Measurements from ENCODE around the gene SIPA1.

SIPA1 gene

GRCh38 chr11:65610404-65610803 lies 27.5 kb upstream of the SIPA1 start:
- Histone ChIP-seq H3K36me3 (ENCODE audit: control insufficient read depth, insufficient read depth, low read length) (peaks cover 8% of the 10 kb centered on the region), H3K4me1 (ENCODE audit: control insufficient read depth, insufficient read depth, low read length) (peaks cover 36% of the 10 kb centered on the region), H3K27me3 (ENCODE audit: control insufficient read depth, insufficient read depth, low read length) (no peaks in the 10 kb centered on the region), H3K9me3 (ENCODE audit: control insufficient read depth, insufficient read depth, low read depth, low read length) (no peaks in the 10 kb centered on the region), H3K9ac (ENCODE audit: low read length) (no peak overlapping the region), H3K4me3 (ENCODE audit: low read depth, low read length) (no peak overlapping the region), H3K27ac (ENCODE audit: low read depth, low read length) (no peak overlapping the region)

GRCh38 chr11:65611028-65611757 lies 26.7 kb upstream of the SIPA1 start:
- Histone ChIP-seq H3K9me3 (ENCODE audit: control insufficient read depth, insufficient read depth, low read depth, low read length) (no peaks in the 10 kb centered on the region), H3K27me3 (ENCODE audit: control insufficient read depth, insufficient read depth, low read length) (no peaks in the 10 kb centered on the region), H3K9ac (ENCODE audit: low read length) (no peak overlapping the region), H3K27ac (ENCODE audit: low read depth, low read length) (no peak overlapping the region), H3K4me1 (ENCODE audit: control insufficient read depth, insufficient read depth, low read length) (peaks cover 36% of the 10 kb centered on the region), H3K36me3 (ENCODE audit: control insufficient read depth, insufficient read depth, low read length) (peaks cover 3% of the 10 kb centered on the region; the same call in 1 of the 2 replicates), H3K4me3 (ENCODE audit: low read depth, low read length) (no peak overlapping the region; the same call in 1 of the 2 replicates)

GRCh38 chr11:65611758-65612603 lies 25.9 kb upstream of the SIPA1 start:
- Histone ChIP-seq H3K4me3 (ENCODE audit: low read depth, low read length) (peak overlapping the region; percentile 75; the same call in 1 of the 2 replicates), H3K36me3 (ENCODE audit: control insufficient read depth, insufficient read depth, low read length) (peaks cover 3% of the 10 kb centered on the region)

GRCh38 chr11:65612691-65613090 lies 25.2 kb upstream of the SIPA1 start:
- Histone ChIP-seq H3K9me3 (ENCODE audit: control insufficient read depth, insufficient read depth, low read depth, low read length) (no peaks in the 10 kb centered on the region), H3K4me1 (ENCODE audit: control insufficient read depth, insufficient read depth, low read length) (peaks cover 32% of the 10 kb centered on the region), H3K4me3 (ENCODE audit: low read depth, low read length) (peak overlapping the region; percentile 75), H3K36me3 (ENCODE audit: control insufficient read depth, insufficient read depth, low read length) (peaks cover 10% of the 10 kb centered on the region), H3K27ac (ENCODE audit: low read depth, low read length) (no peak overlapping the region), H3K9ac (ENCODE audit: low read length) (no peak overlapping the region), H3K27me3 (ENCODE audit: control insufficient read depth, insufficient read depth, low read length) (no peaks in the 10 kb centered on the region)

More at GRCh38 chr11:65611758-65612603, 25.9 kb upstream of the SIPA1 start:
- H3K27ac ChIP-seq (ENCODE audit: low read depth, low read length): no peak overlapping the region
- H3K9me3 ChIP-seq (ENCODE audit: control insufficient read depth, insufficient read depth, low read depth, low read length): no peaks in the 10 kb centered on the region
- peak overlapping the region; percentile 9 for H3K9ac ChIP-seq (ENCODE audit: low read length)
- peaks cover 36% of the 10 kb centered on the region for H3K4me1 ChIP-seq (ENCODE audit: control insufficient read depth, insufficient read depth, low read length)
- no peaks in the 10 kb centered on the region for H3K27me3 ChIP-seq (ENCODE audit: control insufficient read depth, insufficient read depth, low read length)

- Histone ChIP-seq H3K27me3 (ENCODE audit: control insufficient read depth, insufficient read depth, low read length) (no peaks in the 10 kb centered on the region), H3K27ac (ENCODE audit: low read depth, low read length) (peak overlapping the region; percentile 63), H3K4me1 (ENCODE audit: control insufficient read depth, insufficient read depth, low read length) (peaks cover 26% of the 10 kb centered on the region), H3K4me3 (ENCODE audit: low read depth, low read length) (peak overlapping the region; percentile 75), H3K9ac (ENCODE audit: low read length) (peak overlapping the region; percentile 58), H3K9me3 (ENCODE audit: control insufficient read depth, insufficient read depth, low read depth, low read length) (no peaks in the 10 kb centered on the region), H3K36me3 (ENCODE audit: control insufficient read depth, insufficient read depth, low read length) (peaks cover 17% of the 10 kb centered on the region)
These were observed 24.6 kb upstream of the SIPA1 start for GRCh38 chr11:65613091-65613928.

- Histone ChIP-seq H3K27me3 (ENCODE audit: control insufficient read depth, insufficient read depth, low read length) (no peaks in the 10 kb centered on the region), H3K27ac (ENCODE audit: low read depth, low read length) (peak within 1 kb of the TSS; percentile 18; the same call in 1 of the 2 replicates), H3K9ac (ENCODE audit: low read length) (peak within 1 kb of the TSS; percentile 88), H3K9me3 (ENCODE audit: control insufficient read depth, insufficient read depth, low read depth, low read length) (no peaks in the 10 kb centered on the region), H3K4me3 (ENCODE audit: low read depth, low read length) (peak within 1 kb of the TSS; percentile 76), H3K4me1 (ENCODE audit: control insufficient read depth, insufficient read depth, low read length) (peaks cover 26% of the 10 kb centered on the region), H3K36me3 (ENCODE audit: control insufficient read depth, insufficient read depth, low read length) (peaks cover 35% of the 10 kb centered on the region)
These were observed 22.5 kb upstream of the SIPA1 start, which contains the start of gene PCNX3 for GRCh38 chr11:65615229-65615949. Gene PCNX3 (plus strand): TSS chr11:65615776. CDS start chr11:65616312, 536 bp downstream.

- H3K9me3 ChIP-seq (ENCODE audit: control insufficient read depth, insufficient read depth, low read depth, low read length): no peaks in the 10 kb centered on the region
- H3K9ac ChIP-seq (ENCODE audit: low read length): peak overlapping the region; percentile 73
- peaks cover 26% of the 10 kb centered on the region for H3K4me1 ChIP-seq (ENCODE audit: control insufficient read depth, insufficient read depth, low read length)
- peak overlapping the region; percentile 76 for H3K4me3 ChIP-seq (ENCODE audit: low read depth, low read length)
- H3K36me3 ChIP-seq (ENCODE audit: control insufficient read depth, insufficient read depth, low read length): peaks cover 42% of the 10 kb centered on the region
- H3K27ac ChIP-seq (ENCODE audit: low read depth, low read length): peak overlapping the region; percentile 18; the same call in 1 of the 2 replicates
- no peaks in the 10 kb centered on the region for H3K27me3 ChIP-seq (ENCODE audit: control insufficient read depth, insufficient read depth, low read length)
These were observed 21.8 kb upstream of the SIPA1 start for GRCh38 chr11:65615950-65616574.

GRCh38 chr11:65616575-65617001 lies 21.3 kb upstream of the SIPA1 start:
- peak overlapping the region; percentile 11; the same call in 1 of the 2 replicates for H3K27ac ChIP-seq (ENCODE audit: low read depth, low read length)
- no peaks in the 10 kb centered on the region for H3K27me3 ChIP-seq (ENCODE audit: control insufficient read depth, insufficient read depth, low read length)
- peak overlapping the region; percentile 65 for H3K9ac ChIP-seq (ENCODE audit: low read length)
- H3K4me1 ChIP-seq (ENCODE audit: control insufficient read depth, insufficient read depth, low read length): peaks cover 23% of the 10 kb centered on the region
- H3K36me3 ChIP-seq (ENCODE audit: control insufficient read depth, insufficient read depth, low read length): peaks cover 47% of the 10 kb centered on the region
- H3K9me3 ChIP-seq (ENCODE audit: control insufficient read depth, insufficient read depth, low read depth, low read length): no peaks in the 10 kb centered on the region
- peak overlapping the region; percentile 76 for H3K4me3 ChIP-seq (ENCODE audit: low read depth, low read length)

- H3K9ac ChIP-seq (ENCODE audit: low read length): no peak overlapping the region
- no peaks in the 10 kb centered on the region for H3K27me3 ChIP-seq (ENCODE audit: control insufficient read depth, insufficient read depth, low read length)
- no peak overlapping the region for H3K27ac ChIP-seq (ENCODE audit: low read depth, low read length)
- H3K9me3 ChIP-seq (ENCODE audit: control insufficient read depth, insufficient read depth, low read depth, low read length): no peaks in the 10 kb centered on the region
- peaks cover 54% of the 10 kb centered on the region for H3K36me3 ChIP-seq (ENCODE audit: control insufficient read depth, insufficient read depth, low read length)
- H3K4me1 ChIP-seq (ENCODE audit: control insufficient read depth, insufficient read depth, low read length): peaks cover 16% of the 10 kb centered on the region
- peak overlapping the region; percentile 11; the same call in 1 of the 2 replicates for H3K4me3 ChIP-seq (ENCODE audit: low read depth, low read length)
These were observed 20.6 kb upstream of the SIPA1 start for GRCh38 chr11:65617136-65617850.

Data from HUES6 (cell line).